Effector CD8-positive, alpha-beta T cell (primary cell): ENCODE results near the gene SMIM11.
"Not testable (repeated sequence)": the region's sequence is repeated elsewhere in the genome, so short reads cannot be mapped to it uniquely, and the experiment has no call there.

ENCODE experiments used
- DNase-seq: peaks from one replicate; lab custom pipeline; 2025; lab: John Stamatoyannopoulos, UW
- total RNA-seq, 4 experiments: gene quantifications; one replicate each; lab custom pipeline; 2026; lab: John Stamatoyannopoulos, UW

The SMIM11 gene, protein sequence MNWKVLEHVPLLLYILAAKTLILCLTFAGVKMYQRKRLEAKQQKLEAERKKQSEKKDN
- 0.18 to 2.8 (median 0.98) reads per million in 4 experiments for total RNA-seq

GRCh38 chr21:34374940-34375618 is at the start of gene SMIM11:
TSS of gene SMIM11 (plus strand) at chr21:34375507. CDS start at chr21:34379505, 3,998 bp downstream.
- DNase-seq, result not testable (repeated sequence)

GRCh38 chr21:34330055-34330454 is 45.3 kb upstream of the SMIM11 start:
- DNase-seq, result no peak

- DNase-seq, result no peak
Measured at GRCh38 chr21:34331726-34332125, 43.6 kb upstream of the SMIM11 start.

DNA sequence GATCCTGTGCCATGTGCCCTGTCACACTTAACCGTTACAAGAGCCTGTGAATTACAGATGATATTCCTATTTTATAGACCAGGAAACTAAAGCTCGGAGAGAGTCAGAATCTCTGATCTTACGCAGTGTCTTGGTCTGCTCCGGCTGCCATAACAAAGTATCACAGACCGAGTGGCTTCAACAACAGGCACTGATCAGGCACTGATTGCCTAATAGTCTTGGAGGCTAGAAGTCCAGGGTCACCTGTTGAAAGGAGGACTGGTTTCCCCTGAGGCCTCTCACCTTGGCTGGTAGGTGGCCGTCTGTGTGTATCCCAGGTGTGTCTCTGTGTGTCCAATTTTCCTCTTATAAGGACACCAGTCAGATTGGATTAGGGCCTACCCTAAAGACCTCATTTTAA is 43.0 kb upstream of the SMIM11 start:
- no peak for DNase-seq

DNA sequence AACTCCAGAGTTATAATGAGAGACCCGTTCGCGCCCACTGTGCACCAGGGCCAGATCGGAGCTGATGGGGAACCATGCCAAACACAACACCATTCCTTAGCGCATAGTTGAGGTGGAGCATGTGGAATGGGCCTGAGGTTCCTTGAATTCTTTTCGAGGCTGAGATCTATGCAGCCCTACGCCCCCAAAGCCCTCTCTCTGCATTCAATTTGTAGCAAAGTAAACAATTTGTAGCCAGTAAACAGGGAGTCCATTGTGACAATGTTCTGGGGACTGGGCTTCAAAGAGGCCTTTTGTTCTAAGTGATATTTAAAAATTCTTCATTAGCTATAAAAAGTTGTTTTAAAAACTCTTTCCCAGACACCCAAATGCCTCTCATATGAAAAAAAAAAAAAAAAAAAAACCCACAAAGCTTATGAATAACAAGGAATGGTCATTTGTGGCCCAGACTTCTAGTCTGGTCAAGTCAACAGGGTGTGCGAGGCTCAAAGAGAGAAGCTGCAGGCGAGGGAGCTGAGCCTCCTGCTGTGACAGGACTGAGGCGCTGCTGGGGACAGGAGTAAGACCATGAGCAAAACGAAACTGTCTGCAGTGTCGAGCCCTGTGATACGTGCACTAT is 42.1 kb upstream of the SMIM11 start:
- no peak for DNase-seq

GRCh38 chr21:34335316-34335715 is 40.0 kb upstream of the SMIM11 start:
- no peak for DNase-seq

- DNase-seq, result no peak
Measured at GRCh38 chr21:34336245-34336644, 39.1 kb upstream of the SMIM11 start.

DNA sequence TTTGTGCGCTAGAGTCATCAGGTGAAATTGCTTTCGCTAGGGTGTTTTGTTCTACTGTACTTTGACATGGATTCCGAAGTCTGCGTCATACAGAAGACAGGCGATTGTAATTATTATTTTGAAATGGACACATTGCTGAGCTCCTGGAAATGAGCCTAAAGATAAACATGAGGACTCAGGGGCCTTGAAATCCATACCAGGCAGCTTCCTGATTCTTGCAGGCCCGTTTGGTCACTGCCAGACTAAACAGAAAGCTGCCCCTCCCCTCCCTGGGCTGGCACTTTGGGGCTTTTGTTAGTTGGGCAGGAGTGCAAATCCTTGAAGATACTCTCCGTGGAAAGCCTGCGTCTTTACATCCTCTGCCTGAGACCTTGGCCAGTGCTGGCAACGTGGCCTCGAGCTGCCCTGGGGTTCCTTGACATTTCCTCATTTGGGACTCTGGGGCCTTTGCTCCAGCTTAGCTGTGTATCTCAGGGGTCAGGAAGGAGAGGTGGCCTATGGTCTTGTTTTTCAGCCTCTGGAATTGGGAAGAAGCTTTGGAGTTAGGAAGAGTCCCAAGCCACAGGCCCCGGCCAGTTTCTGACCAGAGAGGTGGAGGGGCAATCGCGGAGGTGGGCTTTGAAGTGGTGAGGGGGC is 38.4 kb upstream of the SMIM11 start:
- no peak for DNase-seq

- no peak for DNase-seq
Measured at GRCh38 chr21:34337741-34338140, 37.6 kb upstream of the SMIM11 start.

- no peak for DNase-seq
Measured at GRCh38 chr21:34338226-34338625, 37.1 kb upstream of the SMIM11 start.

DNA sequence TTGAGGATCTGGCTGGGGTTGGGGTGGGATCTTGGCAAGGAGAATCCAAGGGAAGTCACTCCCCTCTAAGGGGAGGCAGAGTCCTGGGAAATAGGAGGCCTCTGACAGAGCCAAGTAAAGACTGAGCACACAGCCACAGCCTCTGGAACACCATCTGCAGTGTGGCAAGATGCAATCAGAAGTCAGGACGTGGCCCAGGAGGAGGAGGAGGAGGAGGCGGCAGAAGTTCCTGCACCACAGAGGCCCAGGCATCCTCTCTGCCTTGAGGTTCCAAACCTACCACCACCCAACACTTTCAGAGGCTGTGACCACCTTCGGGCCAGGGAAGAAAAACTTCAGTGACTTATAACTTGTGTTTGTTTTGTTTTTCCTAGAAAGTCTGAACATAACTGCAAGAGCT is 35.2 kb upstream of the SMIM11 start:
- no peak for DNase-seq

DNA sequence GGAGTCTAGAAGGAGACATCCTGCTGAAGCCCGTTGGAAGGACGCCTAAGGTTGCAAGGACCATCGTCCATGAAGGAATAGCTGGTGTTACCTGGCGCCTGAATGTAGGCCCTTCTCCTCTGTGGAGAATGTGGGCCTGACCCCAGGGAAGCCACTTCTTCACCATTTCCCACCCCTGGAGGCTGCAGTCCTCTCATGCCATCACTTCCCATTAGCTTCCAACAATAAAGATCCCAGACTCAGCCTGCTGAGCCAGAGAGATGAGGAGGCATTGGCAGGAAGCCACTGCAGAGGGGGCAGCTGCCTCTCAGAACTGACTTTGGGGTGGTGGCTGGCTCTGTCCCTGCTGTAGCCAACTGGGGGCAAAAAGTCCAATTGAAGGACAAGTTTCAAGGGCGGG is 32.8 kb upstream of the SMIM11 start:
- DNase-seq, result no peak

DNA sequence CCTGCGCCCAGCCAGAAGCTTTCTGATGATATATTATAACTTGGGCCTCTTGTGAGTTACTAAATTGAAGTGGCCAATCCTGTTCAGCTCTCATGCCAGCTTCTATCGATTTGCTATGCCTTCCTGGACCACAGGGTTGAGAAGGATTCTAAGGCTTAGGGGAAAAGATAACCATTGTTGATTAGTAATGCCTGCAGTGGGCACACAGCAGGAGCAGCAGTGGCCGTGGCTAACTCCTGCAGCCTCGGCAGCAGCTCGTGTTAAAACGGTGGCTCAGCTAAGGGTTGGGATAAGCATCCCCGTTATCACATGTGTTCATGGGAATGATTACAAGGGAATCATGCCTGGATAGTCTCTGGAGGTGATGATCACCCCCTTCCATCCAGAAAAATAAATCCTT is 32.0 kb upstream of the SMIM11 start:
- no peak for DNase-seq

DNA sequence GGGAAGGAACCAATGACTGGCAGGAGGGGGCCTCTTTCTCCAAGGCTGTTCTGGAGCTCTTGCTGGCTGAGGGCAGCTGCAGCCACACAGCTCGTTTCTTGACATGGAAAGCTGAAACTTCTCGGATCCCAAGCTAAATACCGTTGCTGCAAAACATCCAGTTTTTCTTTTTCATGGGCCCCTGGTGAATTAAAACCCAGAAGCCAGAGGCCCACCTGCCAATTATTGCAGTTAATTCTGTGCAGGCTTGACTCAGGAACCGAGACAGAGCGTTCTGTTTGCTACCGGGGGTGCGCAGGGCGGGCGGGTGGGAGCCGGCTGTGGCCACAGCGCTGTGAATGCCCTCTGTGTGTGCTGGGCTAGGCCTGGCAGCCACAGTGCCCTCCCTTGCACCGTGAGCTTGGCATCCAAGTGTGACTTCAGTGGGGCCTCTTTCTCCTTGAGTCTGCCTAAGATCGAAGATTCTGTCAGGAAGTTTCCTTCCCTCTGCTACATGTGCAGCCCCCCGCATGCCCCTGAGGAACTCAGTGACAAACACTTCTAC is 31.4 kb upstream of the SMIM11 start:
- no peak for DNase-seq

DNA sequence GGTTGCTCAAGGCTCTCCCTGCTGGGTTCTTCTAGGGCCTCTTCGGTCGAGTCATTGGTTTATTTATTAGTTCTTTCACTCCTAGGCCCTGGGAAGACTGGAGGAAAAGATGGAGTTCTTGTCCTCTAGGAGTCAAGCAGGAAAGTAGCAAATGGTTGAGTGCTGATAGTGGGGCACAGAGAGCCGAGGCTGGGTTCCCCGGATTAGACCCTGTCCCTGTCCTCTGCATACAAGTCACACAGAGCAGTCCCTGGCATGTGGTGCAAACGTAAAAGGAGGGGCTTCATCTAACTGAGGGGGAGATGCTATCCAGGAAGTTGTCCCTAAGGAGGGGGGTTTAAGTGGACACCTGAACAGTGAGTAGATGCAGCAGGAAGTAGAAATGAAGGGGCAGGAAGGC is 30.7 kb upstream of the SMIM11 start:
- no peak for DNase-seq

DNA sequence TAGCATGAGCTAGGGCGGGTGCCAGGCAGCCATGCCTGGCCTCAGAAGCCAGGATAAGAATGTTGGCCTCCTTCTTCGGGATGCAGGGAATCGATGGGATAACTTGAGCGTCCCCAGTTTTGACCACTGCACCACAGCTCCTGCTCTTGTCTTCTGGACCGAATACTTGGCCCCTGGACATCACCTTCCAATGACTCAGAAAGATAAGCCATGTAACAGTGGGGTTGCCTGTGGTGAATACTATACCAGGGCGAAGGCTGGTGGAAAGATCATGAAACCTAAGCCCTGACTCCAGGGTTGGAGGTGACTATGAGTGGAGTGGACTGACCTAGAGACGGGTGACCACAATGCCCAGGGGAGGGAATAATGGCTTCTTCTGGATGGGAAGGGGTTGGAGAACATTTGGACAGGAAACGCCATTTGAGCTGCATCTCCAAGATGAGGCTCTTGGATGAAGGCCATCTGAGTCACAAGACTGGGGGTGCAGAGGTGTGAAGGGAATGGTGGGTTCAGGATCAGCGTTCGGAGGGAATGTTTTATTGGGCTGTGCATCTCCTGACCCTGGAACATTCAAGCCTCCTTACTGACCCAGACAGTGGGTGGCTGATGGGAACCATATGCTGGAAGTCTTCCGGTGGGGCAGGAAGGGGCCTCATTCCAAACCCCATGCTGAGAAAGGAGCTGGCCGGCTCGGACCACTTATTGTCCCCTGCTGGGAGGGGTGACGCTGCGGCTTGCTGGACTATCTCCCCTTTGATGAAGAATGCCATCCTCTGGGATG is 30.0 kb upstream of the SMIM11 start:
- DNase-seq, result no peak

GRCh38 chr21:34345892-34346291 is 29.4 kb upstream of the SMIM11 start:
- no peak for DNase-seq

GRCh38 chr21:34348890-34349519 is 26.3 kb upstream of the SMIM11 start:
- DNase-seq, result no peak

DNA sequence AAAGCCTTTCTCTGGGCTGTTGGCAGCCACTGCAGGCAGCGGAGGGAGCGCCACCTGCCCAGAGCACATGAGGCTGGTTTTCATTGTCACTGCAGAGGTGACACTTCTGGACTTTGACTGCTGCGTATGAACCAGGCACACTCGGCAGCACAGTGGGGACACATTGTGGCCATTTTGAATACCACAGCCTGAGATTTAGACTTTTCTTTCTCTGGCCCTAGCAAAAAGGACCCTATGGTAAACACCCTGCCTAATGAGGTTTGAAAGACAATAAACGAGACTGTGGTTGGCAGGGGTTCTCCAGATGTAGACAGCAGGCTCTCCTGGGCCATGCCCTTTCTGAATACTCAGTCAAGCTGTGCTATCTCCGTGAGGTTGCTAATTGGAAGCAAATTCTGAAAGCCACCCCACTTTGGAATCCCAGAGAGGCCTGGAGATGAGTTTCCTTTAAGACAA is 23.5 kb upstream of the SMIM11 start:
- DNase-seq, result no peak

GRCh38 chr21:34352556-34352955 is 22.8 kb upstream of the SMIM11 start:
- no peak for DNase-seq

GRCh38 chr21:34353182-34353581 is 22.1 kb upstream of the SMIM11 start:
- no peak for DNase-seq
